HG02678 (cell line): ENCODE data around the gene ERGIC2.
"Not testable (repeated sequence)": the region's sequence is repeated elsewhere in the genome, so short reads cannot be mapped to it uniquely, and the experiment has no call there.

Source experiments
- ATAC-seq: cut with Tn5 transposase; IDR thresholded peaks from one replicate; pipeline ENCODE4 v1.9.1; 2021; ENCODE audit warnings: mild to moderate bottlenecking, moderate library complexity; ENCODE audit not compliant: unreplicated experiment

The ERGIC2 gene

GRCh38 chr12:29306682-29307081 is 74.3 kb downstream of the ERGIC2 start:
- no peak for ATAC-seq

- no peak for ATAC-seq
These were observed 74.7 kb downstream of the ERGIC2 start for GRCh38 chr12:29306266-29306665.

GRCh38 chr12:29304388-29304787 is 76.6 kb downstream of the ERGIC2 start:
- no peak for ATAC-seq

- ATAC-seq, result no peak
These were observed 79.9 kb downstream of the ERGIC2 start for GRCh38 chr12:29301114-29301513.

- no peak for ATAC-seq
These were observed 81.3 kb downstream of the ERGIC2 start for GRCh38 chr12:29299633-29300032.

GRCh38 chr12:29291226-29291625 is 89.7 kb downstream of the ERGIC2 start:
- no peak for ATAC-seq

DNA sequence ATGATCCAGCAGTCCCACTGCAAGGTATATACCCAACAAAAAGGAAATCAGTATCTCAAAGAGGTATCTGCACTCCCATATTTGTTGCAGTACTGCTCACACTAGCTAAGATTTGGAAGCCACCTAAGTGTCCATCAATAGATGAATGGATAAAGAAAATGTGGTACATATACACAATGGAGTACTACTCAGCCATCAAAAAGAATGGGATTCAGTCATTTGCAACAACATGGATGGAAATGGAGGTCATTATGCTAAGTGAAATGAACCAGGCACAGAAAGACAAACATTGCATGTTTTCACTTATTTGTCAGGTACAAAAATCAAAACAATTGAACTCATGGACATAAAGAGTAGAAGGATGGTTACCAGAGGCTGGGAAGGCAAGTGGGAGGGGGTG is 90.5 kb downstream of the ERGIC2 start:
- ATAC-seq, result not testable (repeated sequence)

DNA sequence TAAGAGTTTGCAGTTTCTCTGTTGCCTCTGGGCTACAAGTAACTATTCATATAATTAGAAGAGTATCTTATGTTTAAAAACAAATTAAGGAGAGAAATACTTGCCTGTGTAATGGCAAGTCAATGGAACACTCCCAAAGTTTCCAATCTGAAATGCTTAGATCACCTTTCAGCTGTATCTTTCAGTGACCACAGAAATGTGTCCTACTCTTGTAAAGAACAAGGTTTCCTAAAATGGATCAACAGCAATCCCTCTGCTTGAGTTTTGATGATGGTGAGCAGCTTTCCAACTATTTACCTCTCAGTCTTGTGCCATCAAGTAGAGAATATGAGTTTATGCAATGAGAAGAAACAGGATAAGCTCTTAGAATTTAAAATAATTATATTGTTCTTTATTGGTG is 92.9 kb downstream of the ERGIC2 start:
- no peak for ATAC-seq

DNA sequence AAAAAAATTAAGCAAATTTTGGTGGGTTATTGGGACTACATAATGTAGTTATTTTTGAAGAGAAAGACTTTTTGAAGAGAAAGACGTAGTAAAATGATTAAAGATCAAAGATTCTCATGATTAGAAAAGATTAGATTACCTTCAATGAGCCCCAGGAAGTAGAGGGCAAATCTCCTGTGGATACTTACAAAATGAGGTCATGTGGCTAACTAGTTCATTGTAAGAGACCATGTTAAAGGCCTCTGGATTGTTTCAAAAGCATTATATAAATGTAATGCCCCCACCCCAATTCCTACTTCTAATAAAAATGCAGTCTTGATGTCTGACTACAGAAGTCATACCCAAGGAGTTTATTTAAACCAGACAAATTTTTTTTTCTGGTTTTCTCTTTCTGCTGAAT is 93.3 kb downstream of the ERGIC2 start:
- ATAC-seq, result no peak
